ENCODE data around the gene TMEM92.

Gene TMEM92

GRCh38 chr17:50264263-50265113 is 9.8 kb upstream of the TMEM92 start:
- TF ChIP-seq FOXP2 (optimal IDR thresholded peaks at IDR 0.05; ENCODE audit: borderline replicate concordance, extremely low read depth, extremely low read length, insufficient read depth) (no peak), SIN3A (IDR thresholded peaks at IDR 0.05; ENCODE audit: borderline replicate concordance, insufficient read depth, low read length) (no peak), POLR2AphosphoS5 (IDR thresholded peaks at IDR 0.05; ENCODE audit: low read depth, low read length) (no peak), TAF1 (IDR thresholded peaks at IDR 0.05; ENCODE audit: borderline replicate concordance, insufficient read depth, low read length) (no peak), REST (IDR thresholded peaks at IDR 0.05; ENCODE audit: insufficient read depth in 1 of 2, low read depth in 2 of 2, low read length in 2 of 2) (no peak)

GRCh38 chr17:50265212-50265611 is 9.1 kb upstream of the TMEM92 start:
- TF ChIP-seq TAF1 (IDR thresholded peaks at IDR 0.05; ENCODE audit: borderline replicate concordance, insufficient read depth, low read length) (no peak), POLR2AphosphoS5 (IDR thresholded peaks at IDR 0.05; ENCODE audit: low read depth, low read length) (no peak), REST (IDR thresholded peaks at IDR 0.05; ENCODE audit: insufficient read depth in 1 of 2, low read depth in 2 of 2, low read length in 2 of 2) (no peak), SIN3A (IDR thresholded peaks at IDR 0.05; ENCODE audit: borderline replicate concordance, insufficient read depth, low read length) (no peak), FOXP2 (optimal IDR thresholded peaks at IDR 0.05; ENCODE audit: borderline replicate concordance, extremely low read depth, extremely low read length, insufficient read depth) (no peak)

- TF ChIP-seq POLR2AphosphoS5 (IDR thresholded peaks at IDR 0.05; ENCODE audit: low read depth, low read length) = no peak
- no peak for TF ChIP-seq FOXP2 (optimal IDR thresholded peaks at IDR 0.05; ENCODE audit: borderline replicate concordance, extremely low read depth, extremely low read length, insufficient read depth)
- no peak for TF ChIP-seq REST (IDR thresholded peaks at IDR 0.05; ENCODE audit: insufficient read depth in 1 of 2, low read depth in 2 of 2, low read length in 2 of 2)
- TF ChIP-seq TAF1 (IDR thresholded peaks at IDR 0.05; ENCODE audit: borderline replicate concordance, insufficient read depth, low read length) = no peak
- no peak for TF ChIP-seq SIN3A (IDR thresholded peaks at IDR 0.05; ENCODE audit: borderline replicate concordance, insufficient read depth, low read length)
Measured at GRCh38 chr17:50265690-50266315, 8.5 kb upstream of the TMEM92 start.

- TF ChIP-seq POLR2AphosphoS5 (IDR thresholded peaks at IDR 0.05; ENCODE audit: low read depth, low read length) = no peak
- 0 out of 4 replicates have a peak, but pooled peaks of 1 of the 2 experiments have one; percentile 41 for TF ChIP-seq REST (IDR thresholded peaks at IDR 0.05; ENCODE audit: insufficient read depth in 1 of 2, low read depth in 2 of 2, low read length in 2 of 2)
- no peak for TF ChIP-seq TAF1 (IDR thresholded peaks at IDR 0.05; ENCODE audit: borderline replicate concordance, insufficient read depth, low read length)
- TF ChIP-seq FOXP2 (optimal IDR thresholded peaks at IDR 0.05; ENCODE audit: borderline replicate concordance, extremely low read depth, extremely low read length, insufficient read depth) = peak; percentile 68
- peak; percentile 54; the same call in 1 of the 2 replicates for TF ChIP-seq SIN3A (IDR thresholded peaks at IDR 0.05; ENCODE audit: borderline replicate concordance, insufficient read depth, low read length)
Measured at GRCh38 chr17:50266384-50267073, 7.7 kb upstream of the TMEM92 start.
